ENCODE measurements around the gene EFNA3. TPM values are rescaled to one million over a fixed set of nuclear protein-coding genes. Genes with fewer than 3 reads are reported as not detected.

The EFNA3 gene
- polyA plus RNA-seq, 1 experiment: 0.56 TPM

DNA sequence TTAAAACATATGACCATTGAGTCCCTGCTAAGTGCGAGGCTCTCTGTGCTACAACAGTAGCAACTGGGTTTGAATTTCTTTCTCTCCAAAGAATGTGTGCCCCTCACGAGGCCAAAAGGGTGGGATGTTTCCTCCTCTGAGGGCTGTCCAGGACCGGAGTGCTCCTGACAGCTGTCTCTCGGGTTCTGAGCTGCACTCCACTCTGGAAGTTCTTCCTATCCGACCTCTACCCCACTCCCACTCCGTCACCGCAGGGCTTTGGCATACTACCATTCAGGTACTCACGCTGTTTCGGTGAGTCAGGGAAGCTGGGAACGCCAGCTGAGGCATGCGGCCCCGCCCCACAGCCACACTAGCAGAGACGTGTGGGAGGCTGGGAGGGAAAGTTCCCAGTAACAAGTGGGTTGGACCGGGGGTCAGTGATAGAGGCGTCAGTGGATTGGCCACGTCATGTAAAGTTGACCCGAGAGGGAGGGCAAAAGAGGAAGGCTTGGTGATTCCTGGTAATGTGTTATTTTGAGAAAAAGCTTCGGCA, 56.3 kb downstream of the EFNA3 start:
- TF ChIP-seq, protein P1, sequence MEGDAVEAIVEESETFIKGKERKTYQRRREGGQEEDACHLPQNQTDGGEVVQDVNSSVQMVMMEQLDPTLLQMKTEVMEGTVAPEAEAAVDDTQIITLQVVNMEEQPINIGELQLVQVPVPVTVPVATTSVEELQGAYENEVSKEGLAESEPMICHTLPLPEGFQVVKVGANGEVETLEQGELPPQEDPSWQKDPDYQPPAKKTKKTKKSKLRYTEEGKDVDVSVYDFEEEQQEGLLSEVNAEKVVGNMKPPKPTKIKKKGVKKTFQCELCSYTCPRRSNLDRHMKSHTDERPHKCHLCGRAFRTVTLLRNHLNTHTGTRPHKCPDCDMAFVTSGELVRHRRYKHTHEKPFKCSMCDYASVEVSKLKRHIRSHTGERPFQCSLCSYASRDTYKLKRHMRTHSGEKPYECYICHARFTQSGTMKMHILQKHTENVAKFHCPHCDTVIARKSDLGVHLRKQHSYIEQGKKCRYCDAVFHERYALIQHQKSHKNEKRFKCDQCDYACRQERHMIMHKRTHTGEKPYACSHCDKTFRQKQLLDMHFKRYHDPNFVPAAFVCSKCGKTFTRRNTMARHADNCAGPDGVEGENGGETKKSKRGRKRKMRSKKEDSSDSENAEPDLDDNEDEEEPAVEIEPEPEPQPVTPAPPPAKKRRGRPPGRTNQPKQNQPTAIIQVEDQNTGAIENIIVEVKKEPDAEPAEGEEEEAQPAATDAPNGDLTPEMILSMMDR (IDR thresholded peaks at IDR 0.05; ENCODE audit: low read depth, low read length): no peak
- Histone ChIP-seq H3K9me3 (ENCODE audit: control insufficient read depth, insufficient read depth, low read length) (no peaks in the 10 kb centered on the region), H3K27ac (ENCODE audit: low read depth, low read length) (peak overlapping the region; percentile 100), H3K27me3 (ENCODE audit: control insufficient read depth, insufficient read depth, low read length) (no peaks in the 10 kb centered on the region), H3K4me3 (ENCODE audit: low read depth, low read length) (peak overlapping the region; percentile 94)
- POLR2A ChIA-PET: interaction anchor here (0.7 to 1.3 kb wide), 2 partner anchors 38 to 43 kb away, joined by 3 to 7 read pairs; partner anchors contain the start of gene KRTCAP2
- CTCF ChIA-PET: interaction anchor here (1.0 to 2.6 kb wide), 4 partner anchors 29 to 50 kb away, joined by 4 to 10 read pairs (median 8); partner anchors contain the start of gene KRTCAP2
- DNase-seq (ENCODE audit: low read depth, low spot score): peak; percentile 84

DNA sequence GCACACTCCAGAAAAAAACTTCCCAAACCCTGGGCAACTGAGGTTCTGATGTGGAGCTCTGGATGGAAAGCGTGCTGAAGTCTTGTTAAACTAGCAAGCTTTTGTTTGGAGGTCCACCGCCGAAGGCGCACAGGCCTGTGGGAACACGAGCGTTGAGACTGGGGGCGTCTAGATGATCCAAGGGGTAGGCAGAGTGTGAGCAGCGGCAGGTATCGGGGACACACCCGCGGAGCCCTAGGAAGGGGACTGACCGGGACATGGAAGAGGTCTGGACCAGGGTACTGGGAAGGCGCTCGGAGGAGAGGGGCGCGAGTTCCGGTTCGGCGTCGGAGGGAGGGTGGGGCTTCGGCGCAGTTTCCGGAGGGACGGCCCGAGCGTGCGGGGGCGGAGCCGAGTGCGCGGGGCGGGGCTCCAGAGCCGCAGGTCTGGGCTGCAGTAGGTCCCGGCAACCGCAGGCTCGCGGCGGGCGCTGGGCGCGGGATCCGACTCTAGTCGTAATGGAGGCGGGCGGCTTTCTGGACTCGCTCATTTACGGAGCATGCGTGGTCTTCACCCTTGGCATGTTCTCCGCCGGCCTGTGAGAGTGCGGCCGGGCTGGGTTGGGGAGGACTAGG, 56.9 kb downstream of the EFNA3 start, which contains the start of gene SLC50A1:
Gene SLC50A1 (plus strand): TSS at position 438 of the 614 bp plus-strand sequence. CDS start 60 bp downstream, at position 498.
- H3K27ac ChIP-seq (ENCODE audit: low read depth, low read length): peak within 1 kb of the TSS; percentile 100
- TF ChIP-seq, protein P1 (IDR thresholded peaks at IDR 0.05; ENCODE audit: low read depth, low read length): peak; percentile 15; the same call in 1 of the 2 replicates
- ChIA-PET CTCF (interaction anchor here (1.0 to 2.6 kb wide), 4 partner anchors 29 to 50 kb away, joined by 4 to 10 read pairs (median 8); partner anchors contain the start of gene KRTCAP2), POLR2A (interaction anchor here (0.6 to 1.3 kb wide), 4 partner anchors 20 to 44 kb away, joined by 3 to 7 read pairs (median 3); partner anchors contain the start of gene KRTCAP2)
- H3K4me3 ChIP-seq (ENCODE audit: low read depth, low read length): peak within 1 kb of the TSS; percentile 94
- H3K9me3 ChIP-seq (ENCODE audit: control insufficient read depth, insufficient read depth, low read length): no peaks in the 10 kb centered on the region
- H3K27me3 ChIP-seq (ENCODE audit: control insufficient read depth, insufficient read depth, low read length): no peaks in the 10 kb centered on the region
- DNase-seq (ENCODE audit: low read depth, low spot score): peak; percentile 79

DNA sequence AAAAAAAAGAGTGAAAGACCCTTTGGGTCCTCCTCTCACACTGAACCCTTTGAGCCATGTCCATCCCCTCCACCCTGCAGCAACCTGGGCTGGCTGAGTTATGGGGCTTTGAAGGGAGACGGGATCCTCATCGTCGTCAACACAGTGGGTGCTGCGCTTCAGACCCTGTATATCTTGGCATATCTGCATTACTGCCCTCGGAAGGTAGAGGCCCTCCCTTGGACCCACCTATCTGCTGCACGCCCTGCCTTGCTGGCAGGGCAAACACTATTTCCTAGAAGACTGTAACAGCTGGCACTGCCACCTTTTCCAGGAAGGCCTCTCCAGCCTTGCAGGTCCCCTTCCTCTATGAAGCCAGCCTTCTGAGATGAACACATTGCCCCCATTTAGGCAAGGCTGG, 58.1 kb downstream of the EFNA3 start:
- Histone ChIP-seq H3K27me3 (ENCODE audit: control insufficient read depth, insufficient read depth, low read length) (peaks cover 7% of the 10 kb centered on the region), H3K4me3 (ENCODE audit: low read depth, low read length) (peak overlapping the region; percentile 57), H3K9me3 (ENCODE audit: control insufficient read depth, insufficient read depth, low read length) (no peaks in the 10 kb centered on the region), H3K27ac (ENCODE audit: low read depth, low read length) (peak overlapping the region; percentile 39)
- TF ChIP-seq, protein P1 (IDR thresholded peaks at IDR 0.05; ENCODE audit: low read depth, low read length): no peak
- CTCF ChIA-PET: interaction anchor here (0.7 to 2.6 kb wide), 5 partner anchors 8 to 51 kb away, joined by 3 to 11 read pairs (median 4); partner anchors contain the start of gene KRTCAP2
- no peak for DNase-seq (ENCODE audit: low read depth, low spot score)
- POLR2A ChIA-PET: interaction anchor here (0.6 to 0.7 kb wide), 2 partner anchors 14 to 1361 kb away, joined by 4 to 6 read pairs; no protein-coding TSS in a partner anchor

Small RNA genes within 50 kb of the gene (small RNA-seq; reads per million reads assigned to genes)
- not detected for gene RF00019 (ENCODE audit: insufficient read length, low read depth)

Other genes starting within 250 kb of the EFNA3 start
- 0.02 and 0.09 TPM in 2 replicates for gene KCNN3, start 208.6 kb upstream of the EFNA3 start, polyA plus RNA-seq (2011; rRNA removed)
- 21.0 and 24.7 TPM in 2 replicates for gene PMVK, start 142.1 kb upstream of the EFNA3 start, polyA plus RNA-seq (2011; rRNA removed)
- gene PBXIP1, start 122.7 kb upstream of the EFNA3 start, polyA plus RNA-seq (2011; rRNA removed): 72.2 and 87.1 TPM in 2 replicates
- gene PYGO2, start 117.1 kb upstream of the EFNA3 start, polyA plus RNA-seq (2011; rRNA removed): 18.1 and 19.3 TPM in 2 replicates
- 371 and 409 TPM in 2 replicates for gene SHC1, start 108.1 kb upstream of the EFNA3 start, polyA plus RNA-seq (2011; rRNA removed)
- gene CKS1B, start 104.2 kb upstream of the EFNA3 start, polyA plus RNA-seq (2011; rRNA removed): 66.4 and 81.3 TPM in 2 replicates
- gene FLAD1, start 95.5 kb upstream of the EFNA3 start, polyA plus RNA-seq (2011; rRNA removed): 21.1 and 30.2 TPM in 2 replicates
- 0.21 TPM in 1 of 2 replicates, not detected in the other for gene LENEP, start 85.3 kb upstream of the EFNA3 start, polyA plus RNA-seq (2011; rRNA removed)
- 8.7 and 12.7 TPM in 2 replicates for gene ZBTB7B, start 76.0 kb upstream of the EFNA3 start, polyA plus RNA-seq (2011; rRNA removed)
- gene DCST2, start 45.1 kb upstream of the EFNA3 start, polyA plus RNA-seq (2011; rRNA removed): 0.07 and 0.19 TPM in 2 replicates
- gene DCST1, start 45.0 kb upstream of the EFNA3 start, polyA plus RNA-seq (2011; rRNA removed): not detected in 2 replicates
- 25.9 and 37.5 TPM in 2 replicates for gene ADAM15, start 27.5 kb upstream of the EFNA3 start, polyA plus RNA-seq (2011; rRNA removed)
- 10.1 and 12.9 TPM in 2 replicates for gene EFNA4, start 15.1 kb upstream of the EFNA3 start, polyA plus RNA-seq (2011; rRNA removed)
- gene EFNA1, start 49.0 kb downstream of the EFNA3 start, polyA plus RNA-seq (2011; rRNA removed): 1.1 and 1.4 TPM in 2 replicates
- gene SLC50A1, start 57.0 kb downstream of the EFNA3 start, polyA plus RNA-seq (2011; rRNA removed): 29.5 and 31.4 TPM in 2 replicates
- gene DPM3, start 61.7 kb downstream of the EFNA3 start, polyA plus RNA-seq (2011; rRNA removed): 16.8 and 35.6 TPM in 2 replicates
- 102 and 131 TPM in 2 replicates for gene KRTCAP2, start 94.5 kb downstream of the EFNA3 start, polyA plus RNA-seq (2011; rRNA removed)
- 2.9 and 3.8 TPM in 2 replicates for gene TRIM46, start 95.0 kb downstream of the EFNA3 start, polyA plus RNA-seq (2011; rRNA removed)
- gene THBS3, start 129.1 kb downstream of the EFNA3 start, polyA plus RNA-seq (2011; rRNA removed): 32.5 and 34.6 TPM in 2 replicates
- gene MTX1, start 129.9 kb downstream of the EFNA3 start, polyA plus RNA-seq (2011; rRNA removed): 44.6 and 62.3 TPM in 2 replicates
- 10.2 and 12.3 TPM in 2 replicates for gene ENTREP3, start 176.6 kb downstream of the EFNA3 start, polyA plus RNA-seq (2011; rRNA removed)
- 104 and 115 TPM in 2 replicates for gene SCAMP3, start 183.5 kb downstream of the EFNA3 start, polyA plus RNA-seq (2011; rRNA removed)
- 40.5 and 42.6 TPM in 2 replicates for gene CLK2, start 194.7 kb downstream of the EFNA3 start, polyA plus RNA-seq (2011; rRNA removed)
- 1.5 and 1.7 TPM in 2 replicates for gene HCN3, start 198.6 kb downstream of the EFNA3 start, polyA plus RNA-seq (2011; rRNA removed)
- gene PKLR, start 222.6 kb downstream of the EFNA3 start, polyA plus RNA-seq (2011; rRNA removed): not detected in 2 replicates
- gene FDPS, start 230.0 kb downstream of the EFNA3 start, polyA plus RNA-seq (2011; rRNA removed): 140 and 146 TPM in 2 replicates
- gene RUSC1, start 242.1 kb downstream of the EFNA3 start, polyA plus RNA-seq (2011; rRNA removed): 20.9 and 22.4 TPM in 2 replicates